Peyer's patch (tissue), 4 donors: ENCODE results near the gene NUAK1. TPM values are rescaled to one million over a fixed set of nuclear protein-coding genes. Genes with fewer than 3 reads are reported as not detected.

Experiments used
- DNase-seq, 3 donors: peaks; one replicate each; pipeline ENCODE4 v3.0.0-alpha.2; 2017 to 2019
- H3K27ac ChIP-seq, 4 donors: fragments of 200-600 bp; sonication (generic); one replicate each; pipeline ENCODE4 v1.5.1; 2016 to 2019
- H3K27me3 ChIP-seq, 2 donors: fragments of 200-600 bp; sonication (generic); one replicate each; pipeline ENCODE4 v1.5.1; 2019
- H3K36me3 ChIP-seq, 3 donors: fragments of 200-600 bp; sonication (generic); one replicate each; pipeline ENCODE4 v1.5.1; 2016 to 2019
- H3K4me1 ChIP-seq, 4 donors: fragments of 200-600 bp; sonication (generic); one replicate each; pipeline ENCODE4 v1.5.1; 2016 to 2019
- H3K4me3 ChIP-seq, 4 donors: fragments of 200-600 bp; sonication (generic); 1 replicate in 3 of 4; 2 replicates in 1 of 4; pipeline ENCODE4 v1.5.1; 2016 to 2019; ENCODE audit warnings: mild to moderate bottlenecking in 1 of 4
- H3K9me3 ChIP-seq, 4 donors: fragments of 200-600 bp; sonication (generic); one replicate each; pipeline ENCODE4 v1.5.1; 2016 to 2019; ENCODE audit warnings: mild to moderate bottlenecking in 1 of 4
- CTCF ChIP-seq, 6 experiments: fragments of 450-650 bp in 4 of 6; fragments of 200-600 bp in 2 of 6; sonication (generic) in 1 of 6; IDR thresholded peaks; one replicate each; pipeline ENCODE4 v1.5.1; 2017 to 2019; ENCODE audit warnings: antibody characterized with exemption in 6 of 6, mild to moderate bottlenecking in 3 of 6, moderate library complexity in 1 of 6
- POLR2A ChIP-seq, 2 donors: fragments of 450-650 bp; IDR thresholded peaks; one replicate each; pipeline ENCODE4 v1.5.1; 2017; ENCODE audit warnings: antibody characterized with exemption in 2 of 2, mild to moderate bottlenecking in 2 of 2, moderate library complexity in 2 of 2
- total RNA-seq, 4 donors: library from RNA; depleted of rRNA; stranded (reverse); fragments of >200 nt; gene quantifications; one replicate each; pipeline ENCODE4 v1.1.0, GENCODE V29; 2016

Gene NUAK1
- total RNA-seq, 4 donors from 2014 or later, result 2.1 to 7.7 (median 4.6) TPM

DNA sequence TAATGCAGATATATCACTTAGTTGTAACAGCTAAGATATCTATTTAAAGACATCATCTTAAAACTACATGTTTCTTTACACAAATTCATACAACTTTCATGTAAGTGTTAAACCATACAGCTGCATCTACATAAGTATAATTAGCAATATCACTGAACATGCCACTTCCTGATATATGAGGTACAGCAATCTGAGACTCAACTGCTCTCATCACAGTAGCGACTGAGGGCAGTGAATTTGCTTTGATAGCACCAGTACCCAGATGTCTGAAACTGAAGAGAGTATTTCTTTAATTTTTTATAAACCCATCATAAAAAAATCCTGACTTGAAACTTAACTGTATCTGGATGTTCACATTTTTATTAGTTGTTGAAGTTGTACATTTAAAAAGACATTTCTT is 34.7 kb upstream of the NUAK1 start:
- TF ChIP-seq CTCF (IDR thresholded peaks at IDR 0.05), result no peak
- no peak for TF ChIP-seq POLR2A (IDR thresholded peaks at IDR 0.05)
- Histone ChIP-seq H3K9me3 (no peaks in the 10 kb centered on the region), H3K27ac (no peak overlapping the region), H3K4me1 (no peaks in the 10 kb centered on the region), H3K27me3 (no peaks in the 10 kb centered on the region), H3K4me3 (no peak overlapping the region), H3K36me3 (no peaks in the 10 kb centered on the region)
- no peak for DNase-seq

DNA sequence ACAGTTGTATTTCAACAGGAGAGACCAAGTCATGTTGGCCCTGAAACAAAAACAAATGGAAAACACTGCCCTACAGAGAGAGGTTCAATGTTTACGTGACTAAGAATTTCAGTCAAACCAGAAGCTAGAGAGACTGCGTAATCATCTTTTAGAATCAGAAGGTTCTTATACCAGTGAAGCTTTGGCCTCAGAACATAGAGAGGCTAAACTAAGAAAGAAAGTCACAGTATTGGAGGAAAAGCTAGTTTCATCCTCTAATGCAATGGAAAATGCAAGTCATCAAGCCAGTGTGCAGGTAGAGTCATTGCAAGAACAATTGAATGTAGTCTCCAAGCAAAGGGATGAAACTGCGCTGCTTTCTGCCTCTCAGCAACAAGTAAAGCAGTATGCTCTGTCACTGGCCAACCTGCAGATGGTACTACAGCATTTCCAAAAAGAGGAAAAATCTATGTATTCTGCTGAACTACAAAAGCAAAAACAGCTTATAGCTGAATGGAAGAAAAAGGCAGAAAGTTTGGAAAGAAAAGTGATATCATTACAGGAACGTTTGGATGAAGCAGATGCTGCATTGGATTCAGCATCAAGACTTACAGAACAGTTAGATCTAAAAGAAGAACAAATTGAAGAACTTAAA is 32.5 kb upstream of the NUAK1 start:
- TF ChIP-seq POLR2A (IDR thresholded peaks at IDR 0.05), result no peak
- no peak for TF ChIP-seq CTCF (IDR thresholded peaks at IDR 0.05)
- H3K27ac ChIP-seq, result no peak overlapping the region
- no peaks in the 10 kb centered on the region for H3K36me3 ChIP-seq
- no peaks in the 10 kb centered on the region for H3K9me3 ChIP-seq
- no peak overlapping the region for H3K4me3 ChIP-seq
- no peaks in the 10 kb centered on the region for H3K27me3 ChIP-seq
- no peak for DNase-seq
- H3K4me1 ChIP-seq, result no peaks in the 10 kb centered on the region

- H3K27me3 ChIP-seq, result no peaks in the 10 kb centered on the region
- no peak overlapping the region for H3K4me3 ChIP-seq
- H3K4me1 ChIP-seq, result no peaks in the 10 kb centered on the region
- no peak for DNase-seq
- H3K9me3 ChIP-seq, result no peaks in the 10 kb centered on the region
- no peaks in the 10 kb centered on the region for H3K36me3 ChIP-seq
- no peak overlapping the region for H3K27ac ChIP-seq
- TF ChIP-seq POLR2A (IDR thresholded peaks at IDR 0.05), result no peak
- TF ChIP-seq CTCF (IDR thresholded peaks at IDR 0.05), result no peak
Measured at GRCh38 chr12:106170285-106170684, 31.5 kb upstream of the NUAK1 start.

- no peak overlapping the region for H3K4me3 ChIP-seq
- H3K27me3 ChIP-seq, result no peaks in the 10 kb centered on the region
- no peak for DNase-seq
- no peak overlapping the region for H3K27ac ChIP-seq
- TF ChIP-seq CTCF (IDR thresholded peaks at IDR 0.05) (no peak), POLR2A (IDR thresholded peaks at IDR 0.05) (no peak)
- H3K36me3 ChIP-seq, result no peaks in the 10 kb centered on the region
- no peaks in the 10 kb centered on the region for H3K9me3 ChIP-seq
- H3K4me1 ChIP-seq, result no peaks in the 10 kb centered on the region
Measured at GRCh38 chr12:106163712-106164111, 25.0 kb upstream of the NUAK1 start.

DNA sequence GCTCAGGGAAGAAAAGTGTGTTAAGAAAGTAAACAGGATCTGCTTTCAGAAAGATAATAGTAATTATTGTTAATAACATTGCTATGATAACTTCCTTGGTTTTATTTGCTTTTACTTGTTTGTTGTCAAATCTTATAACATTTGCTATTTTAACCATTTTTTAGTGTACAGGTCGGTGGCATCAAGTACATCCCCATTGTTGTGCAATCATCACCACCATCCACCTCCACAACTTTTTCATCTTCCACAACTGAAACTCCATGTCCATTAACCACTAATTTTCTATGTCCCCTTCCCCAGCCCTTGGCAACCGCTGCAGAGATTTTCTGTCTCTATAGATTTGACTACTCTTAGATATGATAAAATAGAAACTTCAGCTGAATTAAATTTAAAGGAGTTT is 22.7 kb upstream of the NUAK1 start:
- DNase-seq, result no peak
- Histone ChIP-seq H3K36me3 (no peaks in the 10 kb centered on the region), H3K27ac (no peak overlapping the region), H3K4me1 (no peaks in the 10 kb centered on the region), H3K4me3 (no peak overlapping the region), H3K27me3 (no peaks in the 10 kb centered on the region), H3K9me3 (no peaks in the 10 kb centered on the region)
- TF ChIP-seq CTCF (IDR thresholded peaks at IDR 0.05), result no peak
- TF ChIP-seq POLR2A (IDR thresholded peaks at IDR 0.05), result no peak

DNA sequence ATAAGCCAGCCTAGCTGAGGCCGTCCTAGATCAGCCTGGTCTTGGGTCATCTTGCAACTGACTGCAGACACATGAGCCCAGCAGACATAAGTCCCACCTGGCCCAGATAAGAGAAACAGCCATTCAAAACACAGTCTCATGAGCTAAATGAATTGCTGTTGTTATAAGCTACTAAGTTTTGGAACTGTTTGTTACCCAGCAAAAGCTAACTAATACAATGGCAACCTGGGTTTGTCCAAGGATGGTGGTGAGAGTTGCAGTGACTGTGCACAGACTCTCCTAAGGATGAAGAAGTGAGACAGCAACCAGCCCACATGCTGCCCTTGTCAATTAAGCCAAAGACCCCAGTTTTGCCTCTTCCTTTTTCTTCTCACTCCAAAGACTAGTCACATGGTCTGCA is 22.2 kb upstream of the NUAK1 start:
- no peak for DNase-seq
- Histone ChIP-seq H3K4me1 (no peaks in the 10 kb centered on the region), H3K4me3 (no peak overlapping the region), H3K36me3 (no peaks in the 10 kb centered on the region), H3K27me3 (no peaks in the 10 kb centered on the region), H3K9me3 (no peaks in the 10 kb centered on the region), H3K27ac (no peak overlapping the region)
- no peak for TF ChIP-seq POLR2A (IDR thresholded peaks at IDR 0.05)
- TF ChIP-seq CTCF (IDR thresholded peaks at IDR 0.05), result no peak
